ENCODE data around the gene KCNS1.

DNA sequence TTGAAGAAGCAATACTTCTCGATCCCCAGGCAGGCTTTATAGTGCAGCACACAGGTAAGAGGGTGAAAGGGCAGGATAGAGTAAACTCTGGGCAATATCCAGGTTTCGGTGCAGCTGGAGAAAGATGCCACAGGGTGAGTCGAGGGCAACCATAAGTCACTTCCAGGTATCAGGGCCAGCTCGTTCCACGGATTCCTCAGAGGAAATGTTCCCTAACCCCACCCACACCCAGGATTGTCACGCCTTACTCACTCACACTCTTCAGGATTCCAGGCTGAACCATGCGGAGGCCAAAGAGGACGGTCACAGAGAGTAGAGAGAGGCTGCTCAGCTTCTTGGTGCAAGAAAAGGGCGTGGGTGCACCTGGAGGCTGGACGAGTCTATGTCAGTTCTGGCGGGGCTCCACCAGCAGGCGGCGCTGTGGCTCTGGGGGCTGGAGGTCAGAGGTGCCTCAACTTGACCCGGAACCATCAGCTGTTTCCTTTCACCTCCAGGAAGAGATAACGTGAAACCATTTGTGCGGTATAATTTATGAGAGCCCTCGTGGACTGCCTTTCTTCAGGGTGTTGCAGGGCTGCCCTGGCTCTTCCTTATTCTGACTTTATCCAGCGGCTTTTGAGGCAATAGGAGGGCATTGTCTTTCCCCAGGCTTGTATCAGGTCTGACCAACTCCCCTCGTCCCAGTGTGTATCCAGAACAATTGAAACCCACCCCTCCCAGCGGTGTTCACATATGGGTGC, 37.8 kb upstream of the KCNS1 start:
- TF ChIP-seq, protein P1, sequence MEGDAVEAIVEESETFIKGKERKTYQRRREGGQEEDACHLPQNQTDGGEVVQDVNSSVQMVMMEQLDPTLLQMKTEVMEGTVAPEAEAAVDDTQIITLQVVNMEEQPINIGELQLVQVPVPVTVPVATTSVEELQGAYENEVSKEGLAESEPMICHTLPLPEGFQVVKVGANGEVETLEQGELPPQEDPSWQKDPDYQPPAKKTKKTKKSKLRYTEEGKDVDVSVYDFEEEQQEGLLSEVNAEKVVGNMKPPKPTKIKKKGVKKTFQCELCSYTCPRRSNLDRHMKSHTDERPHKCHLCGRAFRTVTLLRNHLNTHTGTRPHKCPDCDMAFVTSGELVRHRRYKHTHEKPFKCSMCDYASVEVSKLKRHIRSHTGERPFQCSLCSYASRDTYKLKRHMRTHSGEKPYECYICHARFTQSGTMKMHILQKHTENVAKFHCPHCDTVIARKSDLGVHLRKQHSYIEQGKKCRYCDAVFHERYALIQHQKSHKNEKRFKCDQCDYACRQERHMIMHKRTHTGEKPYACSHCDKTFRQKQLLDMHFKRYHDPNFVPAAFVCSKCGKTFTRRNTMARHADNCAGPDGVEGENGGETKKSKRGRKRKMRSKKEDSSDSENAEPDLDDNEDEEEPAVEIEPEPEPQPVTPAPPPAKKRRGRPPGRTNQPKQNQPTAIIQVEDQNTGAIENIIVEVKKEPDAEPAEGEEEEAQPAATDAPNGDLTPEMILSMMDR (IDR thresholded peaks at IDR 0.05) = peak; percentile 54 to 70 (median 68)
- TF ChIP-seq POLR2A (IDR thresholded peaks at IDR 0.05) = no peak
